Measurements from ENCODE around the gene MYH8. TPM values are rescaled to one million over a fixed set of nuclear protein-coding genes. Genes with fewer than 3 reads are reported as not detected.

The MYH8 gene
- total and polyA plus RNA-seq, 10 of the 15 experiments (the other 5 are each of a cell fraction or from before 2014, with no cell fraction given) = 0.01 to 0.03 TPM; not detected in 8

DNA sequence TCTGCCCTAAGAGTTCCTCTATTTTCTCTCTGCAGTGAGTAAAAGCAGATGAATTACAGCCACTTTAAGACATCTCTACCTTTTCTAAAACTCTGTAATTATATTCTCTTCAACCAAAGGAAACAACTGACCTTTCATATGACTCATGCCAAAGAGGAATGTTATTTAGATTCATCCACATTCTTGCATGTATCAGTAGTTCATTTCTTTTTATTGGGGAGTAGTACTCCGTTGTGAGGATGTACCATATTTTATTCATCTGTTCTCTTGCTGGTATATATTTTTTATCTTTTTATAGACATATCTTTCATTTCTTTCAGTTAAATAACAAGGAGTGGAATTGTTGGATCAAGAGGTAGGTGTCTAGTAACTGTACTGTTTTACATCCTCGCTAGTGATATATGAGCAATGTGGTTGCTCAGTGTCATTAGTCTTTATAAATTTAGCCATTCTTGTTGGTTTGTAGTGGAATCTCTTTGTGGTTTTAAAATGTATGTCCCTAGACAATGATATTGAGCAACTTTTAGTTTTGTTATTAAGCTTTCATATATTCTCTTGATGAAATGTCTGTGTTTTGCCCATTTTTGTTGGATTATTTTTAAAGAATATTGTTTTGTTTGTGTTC, 7.8 kb upstream of the MYH8 start:
- POLR2A ChIA-PET = no interaction called here
- H3K36me3 ChIP-seq (ENCODE audit: control insufficient read depth in 2 of 2, insufficient read depth in 2 of 2, low read length in 1 of 2) = no peaks in the 10 kb centered on the region
- H2AFZ ChIP-seq (ENCODE audit: control insufficient read depth, low read depth, low read length) = no peak overlapping the region
- DNase-seq (ENCODE audit: low read depth, low spot score) = no peak
- in situ Hi-C loops (cut with MboI) = no loop called here
- TF ChIP-seq WRNIP1 (IDR thresholded peaks at IDR 0.05; ENCODE audit: borderline replicate concordance, low read depth, low read length) (no peak), CBX5 (IDR thresholded peaks at IDR 0.05; ENCODE audit: low read depth) (no peak), SMAD1 (IDR thresholded peaks at IDR 0.05; ENCODE audit: low read depth, partially characterized antibody) (no peak), ZNF274 (IDR thresholded peaks at IDR 0.05; ENCODE audit: insufficient read depth, insufficient read length) (no peak), EP300 (IDR thresholded peaks at IDR 0.05; ENCODE audit: borderline replicate concordance in 1 of 2, control insufficient read depth in 1 of 2, low read depth in 2 of 2, low read length in 2 of 2) (no peak), HCFC1 (IDR thresholded peaks at IDR 0.05; ENCODE audit: low read length) (no peak), RAD51 (IDR thresholded peaks at IDR 0.05) (no peak), MEF2B (IDR thresholded peaks at IDR 0.05; ENCODE audit: partially characterized antibody, poor library complexity, severe bottlenecking) (no peak), MYC (IDR thresholded peaks at IDR 0.05; ENCODE audit: insufficient read depth, insufficient read length, insufficient replicate concordance, low read length, severe bottlenecking) (no peak), SIN3A (IDR thresholded peaks at IDR 0.05; ENCODE audit: low read depth, low read length) (no peak), NR2C2 (IDR thresholded peaks at IDR 0.05; ENCODE audit: borderline replicate concordance, control insufficient read depth, insufficient read length, low read depth) (no peak), BCL11A (IDR thresholded peaks at IDR 0.05; ENCODE audit: low read depth, low read length) (no peak)
- TF ChIP-seq, protein P1, sequence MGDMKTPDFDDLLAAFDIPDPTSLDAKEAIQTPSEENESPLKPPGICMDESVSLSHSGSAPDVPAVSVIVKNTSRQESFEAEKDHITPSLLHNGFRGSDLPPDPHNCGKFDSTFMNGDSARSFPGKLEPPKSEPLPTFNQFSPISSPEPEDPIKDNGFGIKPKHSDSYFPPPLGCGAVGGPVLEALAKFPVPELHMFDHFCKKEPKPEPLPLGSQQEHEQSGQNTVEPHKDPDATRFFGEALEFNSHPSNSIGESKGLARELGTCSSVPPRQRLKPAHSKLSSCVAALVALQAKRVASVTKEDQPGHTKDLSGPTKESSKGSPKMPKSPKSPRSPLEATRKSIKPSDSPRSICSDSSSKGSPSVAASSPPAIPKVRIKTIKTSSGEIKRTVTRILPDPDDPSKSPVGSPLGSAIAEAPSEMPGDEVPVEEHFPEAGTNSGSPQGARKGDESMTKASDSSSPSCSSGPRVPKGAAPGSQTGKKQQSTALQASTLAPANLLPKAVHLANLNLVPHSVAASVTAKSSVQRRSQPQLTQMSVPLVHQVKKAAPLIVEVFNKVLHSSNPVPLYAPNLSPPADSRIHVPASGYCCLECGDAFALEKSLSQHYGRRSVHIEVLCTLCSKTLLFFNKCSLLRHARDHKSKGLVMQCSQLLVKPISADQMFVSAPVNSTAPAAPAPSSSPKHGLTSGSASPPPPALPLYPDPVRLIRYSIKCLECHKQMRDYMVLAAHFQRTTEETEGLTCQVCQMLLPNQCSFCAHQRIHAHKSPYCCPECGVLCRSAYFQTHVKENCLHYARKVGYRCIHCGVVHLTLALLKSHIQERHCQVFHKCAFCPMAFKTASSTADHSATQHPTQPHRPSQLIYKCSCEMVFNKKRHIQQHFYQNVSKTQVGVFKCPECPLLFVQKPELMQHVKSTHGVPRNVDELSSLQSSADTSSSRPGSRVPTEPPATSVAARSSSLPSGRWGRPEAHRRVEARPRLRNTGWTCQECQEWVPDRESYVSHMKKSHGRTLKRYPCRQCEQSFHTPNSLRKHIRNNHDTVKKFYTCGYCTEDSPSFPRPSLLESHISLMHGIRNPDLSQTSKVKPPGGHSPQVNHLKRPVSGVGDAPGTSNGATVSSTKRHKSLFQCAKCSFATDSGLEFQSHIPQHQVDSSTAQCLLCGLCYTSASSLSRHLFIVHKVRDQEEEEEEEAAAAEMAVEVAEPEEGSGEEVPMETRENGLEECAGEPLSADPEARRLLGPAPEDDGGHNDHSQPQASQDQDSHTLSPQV (IDR thresholded peaks at IDR 0.05) = no peak
- TF ChIP-seq, protein P2, sequence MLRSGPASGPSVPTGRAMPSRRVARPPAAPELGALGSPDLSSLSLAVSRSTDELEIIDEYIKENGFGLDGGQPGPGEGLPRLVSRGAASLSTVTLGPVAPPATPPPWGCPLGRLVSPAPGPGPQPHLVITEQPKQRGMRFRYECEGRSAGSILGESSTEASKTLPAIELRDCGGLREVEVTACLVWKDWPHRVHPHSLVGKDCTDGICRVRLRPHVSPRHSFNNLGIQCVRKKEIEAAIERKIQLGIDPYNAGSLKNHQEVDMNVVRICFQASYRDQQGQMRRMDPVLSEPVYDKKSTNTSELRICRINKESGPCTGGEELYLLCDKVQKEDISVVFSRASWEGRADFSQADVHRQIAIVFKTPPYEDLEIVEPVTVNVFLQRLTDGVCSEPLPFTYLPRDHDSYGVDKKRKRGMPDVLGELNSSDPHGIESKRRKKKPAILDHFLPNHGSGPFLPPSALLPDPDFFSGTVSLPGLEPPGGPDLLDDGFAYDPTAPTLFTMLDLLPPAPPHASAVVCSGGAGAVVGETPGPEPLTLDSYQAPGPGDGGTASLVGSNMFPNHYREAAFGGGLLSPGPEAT (IDR thresholded peaks at IDR 0.05; ENCODE audit: low read depth) = no peak
- TF ChIP-seq, protein P3, sequence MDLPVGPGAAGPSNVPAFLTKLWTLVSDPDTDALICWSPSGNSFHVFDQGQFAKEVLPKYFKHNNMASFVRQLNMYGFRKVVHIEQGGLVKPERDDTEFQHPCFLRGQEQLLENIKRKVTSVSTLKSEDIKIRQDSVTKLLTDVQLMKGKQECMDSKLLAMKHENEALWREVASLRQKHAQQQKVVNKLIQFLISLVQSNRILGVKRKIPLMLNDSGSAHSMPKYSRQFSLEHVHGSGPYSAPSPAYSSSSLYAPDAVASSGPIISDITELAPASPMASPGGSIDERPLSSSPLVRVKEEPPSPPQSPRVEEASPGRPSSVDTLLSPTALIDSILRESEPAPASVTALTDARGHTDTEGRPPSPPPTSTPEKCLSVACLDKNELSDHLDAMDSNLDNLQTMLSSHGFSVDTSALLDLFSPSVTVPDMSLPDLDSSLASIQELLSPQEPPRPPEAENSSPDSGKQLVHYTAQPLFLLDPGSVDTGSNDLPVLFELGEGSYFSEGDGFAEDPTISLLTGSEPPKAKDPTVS (IDR thresholded peaks at IDR 0.05; ENCODE audit: low read depth, low read length) = no peak
- 58% methylated on average over 2 of the region's 2 CpGs for WGBS (ENCODE audit: insufficient coverage, insufficient replicate concordance, low lambda C conversion rate, missing lambda C conversion rate)
- no TSS peak for BruUV-seq (replicated peaks)
- H3K4me3 ChIP-seq = no peak overlapping the region
- intact Hi-C loops (cut with micrococcal nuclease; ENCODE audit: unreplicated experiment) = no loop called here
- SMC1A ChIA-PET (ENCODE audit: uncharacterized antibody, unreplicated experiment) = no interaction called here
- H3K4me1 ChIP-seq (ENCODE audit: control insufficient read depth, insufficient read depth, low read length) = no peaks in the 10 kb centered on the region
- no peak overlapping the region for H3K27ac ChIP-seq (ENCODE audit: control insufficient read depth, insufficient read depth)
- ATAC-seq = no peak
- RAD21 ChIA-PET (ENCODE audit: unreplicated experiment) = no interaction called here
- peak; percentile 47 for FAIRE-seq
- CTCF ChIA-PET = no interaction called here
- H3K27me3 ChIP-seq (replicated peaks in 1 of 2; ENCODE audit: control insufficient read depth in 2 of 2, insufficient read depth in 2 of 2, low read length in 1 of 2) = no peaks in the 10 kb centered on the region
- H4K20me1 ChIP-seq (ENCODE audit: control insufficient read depth, insufficient read depth) = no peaks in the 10 kb centered on the region
- H3K79me2 ChIP-seq (ENCODE audit: control insufficient read depth, insufficient read depth, low read length) = no peaks in the 10 kb centered on the region
- no peak overlapping the region for H3K4me2 ChIP-seq (ENCODE audit: control insufficient read depth, insufficient read depth)
- H3K9me3 ChIP-seq (replicated peaks; ENCODE audit: control insufficient read depth, insufficient read depth, low read length) = no peaks in the 10 kb centered on the region
- H3K9ac ChIP-seq (ENCODE audit: control insufficient read depth, insufficient read depth, low read length) = no peak overlapping the region
